Hepatocyte (in vitro differentiated cells): ENCODE data around the gene KPNA4. TPM values are rescaled to one million over a fixed set of nuclear protein-coding genes. Genes with fewer than 3 reads are reported as not detected.

ENCODE experiments used
- DNase-seq: peaks from one replicate; pipeline ENCODE4 v3.0.0-alpha.2; 2016; ENCODE audit warnings: low spot score
- H2AFZ ChIP-seq: fragments of 200-600 bp; sonication (generic); 2 replicates; pipeline ENCODE4 v1.6.0; 2016; ENCODE audit warnings: antibody characterized with exemption, mild to moderate bottlenecking
- H3K27ac ChIP-seq: fragments of 200-600 bp; sonication (generic); 2 replicates; pipeline ENCODE4 v1.5.1; 2016; ENCODE audit warnings: mild to moderate bottlenecking
- H3K27me3 ChIP-seq: fragments of 200-600 bp; sonication (generic); 2 replicates; pipeline ENCODE4 v1.6.1; 2016
- H3K36me3 ChIP-seq: fragments of 200-600 bp; sonication (generic); replicated peaks from 2 replicates; pipeline ENCODE4 v1.5.1; 2016; ENCODE audit warnings: low read depth; ENCODE audit not compliant: insufficient read depth
- H3K4me1 ChIP-seq: fragments of 200-600 bp; sonication (generic); 2 replicates; pipeline ENCODE4 v1.5.1; 2016; ENCODE audit warnings: mild to moderate bottlenecking, moderate library complexity; ENCODE audit not compliant: insufficient read depth
- H3K4me2 ChIP-seq: fragments of 200-600 bp; sonication (generic); 2 replicates; pipeline ENCODE4 v1.6.0; 2016
- H3K4me3 ChIP-seq: fragments of 200-600 bp; sonication (generic); 2 replicates; pipeline ENCODE4 v1.5.1; 2016; ENCODE audit warnings: mild to moderate bottlenecking
- H3K79me2 ChIP-seq: fragments of 200-600 bp; sonication (generic); 2 replicates; pipeline ENCODE4 v1.6.0; 2017; ENCODE audit warnings: mild to moderate bottlenecking
- H3K9me2 ChIP-seq: fragments of 200-600 bp; sonication (generic); replicated peaks from 2 replicates; pipeline ENCODE4 v1.6.0; 2017; ENCODE audit warnings: mild to moderate bottlenecking; ENCODE audit not compliant: insufficient read depth
- H3K9me3 ChIP-seq: fragments of 200-600 bp; sonication (generic); 2 replicates; pipeline ENCODE4 v1.5.1; 2016; ENCODE audit warnings: low read depth, mild to moderate bottlenecking
- H4K20me1 ChIP-seq: fragments of 200-600 bp; sonication (generic); 2 replicates; pipeline ENCODE4 v1.6.0; 2016; ENCODE audit warnings: mild to moderate bottlenecking; ENCODE audit not compliant: insufficient read depth, poor library complexity, severe bottlenecking
- EZH2 ChIP-seq: fragments of 200-600 bp; sonication (generic); IDR thresholded peaks from 2 replicates; pipeline ENCODE4 v1.6.1; 2016; ENCODE audit warnings: antibody characterized with exemption, mild to moderate bottlenecking, borderline replicate concordance
- EZH2phosphoT487 ChIP-seq: fragments of 200-600 bp; sonication (generic); IDR thresholded peaks from one replicate; pipeline ENCODE4 v1.6.1; 2018; ENCODE audit warnings: antibody characterized with exemption, mild to moderate bottlenecking, low read depth, moderate library complexity; ENCODE audit not compliant: unreplicated experiment, severe bottlenecking
- WGBS: methylation state at CpG from one replicate; pipeline ENCODE4 v1.1.6; 2016; ENCODE audit warnings: low lambda C conversion rate; ENCODE audit errors: missing lambda C conversion rate; 5-methylcytosine and 5-hydroxymethylcytosine counted together
- polyA plus RNA-seq: library from polyadenylated mRNA; unstranded; fragments of >200 nt; fragmentation: Nextera tagmentation; extraction: Ambion mirVana; gene quantifications from 2 replicates; pipeline ENCODE4 v1.2.1, GENCODE V29; 2016
- total RNA-seq: library from RNA; depleted of rRNA; stranded (reverse); fragments of >200 nt; gene quantifications from 2 replicates; pipeline ENCODE4 v1.2.3, GENCODE V29; 2014
- TF ChIP-seq, protein P1 (sequence below): fragments of 200-600 bp; sonication (generic); IDR thresholded peaks from 2 replicates; pipeline ENCODE4 v1.5.1; 2016; ENCODE audit warnings: antibody characterized with exemption, mild to moderate bottlenecking; ENCODE audit not compliant: poor library complexity

KPNA4 gene
- total and polyA plus RNA-seq, 2 experiments from 2014 or later = 13.0 to 26.6 TPM

DNA sequence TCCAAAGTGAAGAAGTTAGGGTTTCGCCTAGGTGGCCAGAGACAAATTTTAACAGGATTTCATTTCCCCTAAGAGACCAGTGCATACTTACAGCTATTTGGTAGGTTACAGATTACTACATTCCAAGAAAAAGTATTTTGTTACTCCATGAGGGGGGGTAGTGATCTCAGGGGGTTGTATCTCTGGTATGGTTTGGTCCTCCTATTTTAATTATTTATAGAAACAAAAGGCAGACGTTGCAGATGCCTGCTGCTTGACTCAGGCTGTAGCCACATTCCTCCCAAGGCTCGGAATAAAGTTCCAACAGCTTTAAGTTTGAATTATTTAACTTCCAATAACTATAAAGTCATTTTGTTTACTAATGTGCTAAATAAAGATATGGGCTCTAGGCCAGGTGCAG, 114.5 kb downstream of the KPNA4 start:
- peaks cover 4% of the 10 kb centered on the region for H3K4me1 ChIP-seq
- no peaks in the 10 kb centered on the region for H3K36me3 ChIP-seq
- no peak overlapping the region for H3K4me3 ChIP-seq
- no peak for DNase-seq
- WGBS = 75% methylated on average over 3 of the region's 3 CpGs
- no peaks in the 10 kb centered on the region for H3K9me3 ChIP-seq
- H2AFZ ChIP-seq = no peak overlapping the region
- no peaks in the 10 kb centered on the region for H4K20me1 ChIP-seq
- no peak for TF ChIP-seq EZH2phosphoT487
- TF ChIP-seq, protein P1, sequence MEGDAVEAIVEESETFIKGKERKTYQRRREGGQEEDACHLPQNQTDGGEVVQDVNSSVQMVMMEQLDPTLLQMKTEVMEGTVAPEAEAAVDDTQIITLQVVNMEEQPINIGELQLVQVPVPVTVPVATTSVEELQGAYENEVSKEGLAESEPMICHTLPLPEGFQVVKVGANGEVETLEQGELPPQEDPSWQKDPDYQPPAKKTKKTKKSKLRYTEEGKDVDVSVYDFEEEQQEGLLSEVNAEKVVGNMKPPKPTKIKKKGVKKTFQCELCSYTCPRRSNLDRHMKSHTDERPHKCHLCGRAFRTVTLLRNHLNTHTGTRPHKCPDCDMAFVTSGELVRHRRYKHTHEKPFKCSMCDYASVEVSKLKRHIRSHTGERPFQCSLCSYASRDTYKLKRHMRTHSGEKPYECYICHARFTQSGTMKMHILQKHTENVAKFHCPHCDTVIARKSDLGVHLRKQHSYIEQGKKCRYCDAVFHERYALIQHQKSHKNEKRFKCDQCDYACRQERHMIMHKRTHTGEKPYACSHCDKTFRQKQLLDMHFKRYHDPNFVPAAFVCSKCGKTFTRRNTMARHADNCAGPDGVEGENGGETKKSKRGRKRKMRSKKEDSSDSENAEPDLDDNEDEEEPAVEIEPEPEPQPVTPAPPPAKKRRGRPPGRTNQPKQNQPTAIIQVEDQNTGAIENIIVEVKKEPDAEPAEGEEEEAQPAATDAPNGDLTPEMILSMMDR = no peak
- TF ChIP-seq EZH2 = no peak
- H3K27ac ChIP-seq = peak overlapping the region; percentile 87
- peak overlapping the region; percentile 83 for H3K4me2 ChIP-seq
- H3K9me2 ChIP-seq = no peaks in the 10 kb centered on the region
- peaks cover 28% of the 10 kb centered on the region for H3K79me2 ChIP-seq
- H3K27me3 ChIP-seq = no peaks in the 10 kb centered on the region

DNA sequence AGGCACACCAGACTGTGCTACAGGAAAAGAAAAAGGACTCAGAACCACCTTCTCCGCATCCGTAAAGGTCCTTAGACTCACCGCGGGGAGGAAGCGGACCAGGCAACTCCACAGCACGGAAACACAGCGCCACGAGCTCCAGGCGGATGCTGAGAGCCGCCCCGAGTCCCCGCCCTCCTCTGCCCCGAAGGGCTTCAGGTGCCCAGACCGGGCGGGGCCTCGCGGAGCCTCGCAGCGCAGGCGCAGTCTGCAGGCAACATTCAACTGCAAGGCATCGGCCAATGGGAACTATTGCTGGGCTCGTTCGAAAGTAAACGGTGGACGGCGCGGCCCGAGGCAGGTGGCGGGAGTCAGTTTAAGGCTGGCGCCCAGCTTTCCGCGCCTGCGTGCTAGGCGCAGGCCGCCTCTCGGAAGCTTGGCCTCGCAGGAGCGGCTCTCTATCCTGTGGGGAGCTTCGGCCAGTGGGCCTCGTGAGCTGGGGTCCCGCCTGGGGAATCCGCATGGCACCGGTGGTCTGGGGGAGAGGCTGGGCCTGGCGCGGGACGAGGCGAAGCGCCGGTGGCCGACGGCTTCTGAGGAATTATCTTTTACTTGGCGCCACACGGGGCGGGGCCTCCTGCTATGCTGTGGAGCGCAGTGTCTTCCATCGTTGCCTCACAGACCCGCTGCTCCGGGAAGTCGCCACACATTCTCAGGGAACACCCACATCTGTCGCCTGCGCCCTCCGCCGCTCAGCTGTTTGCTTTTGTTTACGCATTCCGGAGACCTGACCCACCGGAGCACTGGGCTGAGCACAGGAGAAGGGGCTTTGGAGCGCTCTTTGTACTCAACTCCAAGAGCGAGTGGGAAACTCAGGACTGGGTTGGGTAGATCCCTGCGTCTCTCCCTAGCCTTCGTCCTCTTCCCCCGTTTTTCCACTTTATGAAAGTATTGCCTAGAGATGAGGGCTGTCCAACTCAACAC, 115.5 kb downstream of the KPNA4 start, which contains the start of gene TRIM59:
Gene TRIM59 (minus strand): TSS at position 151 of the 963 bp plus-strand sequence. CDS start 10,603 bp downstream, outside the sequence.
- DNase-seq = peak; percentile 98
- Histone ChIP-seq H3K9me2 (no peaks in the 10 kb centered on the region), H3K36me3 (no peaks in the 10 kb centered on the region), H3K79me2 (peaks cover 37% of the 10 kb centered on the region), H3K9me3 (no peaks in the 10 kb centered on the region), H3K4me3 (peak within 1 kb of the TSS; percentile 64), H3K4me1 (peaks cover 4% of the 10 kb centered on the region), H3K27me3 (no peaks in the 10 kb centered on the region), H4K20me1 (no peaks in the 10 kb centered on the region), H3K4me2 (peak within 1 kb of the TSS; percentile 83), H2AFZ (peak within 1 kb of the TSS; percentile 93), H3K27ac (peak within 1 kb of the TSS; percentile 87)
- 4% methylated on average over 71 of the region's 71 CpGs for WGBS
- TF ChIP-seq EZH2 (no peak), EZH2phosphoT487 (no peak)
- TF ChIP-seq, protein P1 = no peak

DNA sequence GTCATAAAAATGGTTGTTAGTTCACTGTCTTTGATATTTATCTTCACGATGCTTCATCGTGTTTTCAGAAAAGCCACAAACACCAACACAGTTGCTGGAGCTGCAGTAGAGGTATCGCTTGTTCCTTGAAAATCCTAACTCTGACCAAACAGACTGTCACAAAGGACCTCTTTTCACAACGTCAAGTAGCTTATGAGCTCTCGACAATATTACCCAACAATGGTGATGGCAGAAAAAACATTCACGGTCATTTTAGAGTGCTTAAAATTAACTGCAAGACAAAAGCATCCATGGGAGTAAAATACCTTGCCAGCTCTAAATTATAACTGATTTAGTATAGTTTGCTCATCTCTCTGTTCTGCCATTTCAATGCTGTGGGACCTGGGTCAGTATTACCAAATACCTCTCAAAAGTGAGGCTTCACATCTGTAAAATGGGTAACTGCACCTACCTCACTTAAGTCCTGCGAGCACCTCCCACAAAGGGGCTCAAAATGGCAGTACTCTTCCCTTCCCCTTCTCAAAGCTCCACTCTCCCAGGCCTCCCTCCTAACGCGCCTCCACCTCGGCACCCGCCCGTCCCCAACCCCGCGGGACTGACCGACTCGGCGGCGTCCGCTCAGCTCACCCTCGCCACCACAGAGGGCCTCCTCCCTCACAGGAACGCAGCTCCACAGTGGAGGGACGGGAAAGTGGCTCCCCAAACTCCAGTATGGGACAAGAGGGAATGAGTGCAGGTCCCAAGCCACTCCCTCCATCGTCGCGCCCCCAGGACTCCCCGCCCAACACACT, 116.3 kb downstream of the KPNA4 start:
- no peaks in the 10 kb centered on the region for H3K36me3 ChIP-seq
- H3K9me2 ChIP-seq = no peaks in the 10 kb centered on the region
- H3K4me3 ChIP-seq = peak overlapping the region; percentile 64
- H3K27ac ChIP-seq = peak overlapping the region; percentile 82
- DNase-seq = no peak
- no peaks in the 10 kb centered on the region for H4K20me1 ChIP-seq
- H3K4me1 ChIP-seq = peaks cover 4% of the 10 kb centered on the region
- TF ChIP-seq, protein P1 = peak; percentile 15
- TF ChIP-seq EZH2phosphoT487 = no peak
- WGBS = 1% methylated on average over 26 of the region's 26 CpGs
- peak overlapping the region; percentile 83 for H3K4me2 ChIP-seq
- peaks cover 45% of the 10 kb centered on the region for H3K79me2 ChIP-seq
- no peaks in the 10 kb centered on the region for H3K27me3 ChIP-seq
- H2AFZ ChIP-seq = peak overlapping the region; percentile 70
- H3K9me3 ChIP-seq = no peaks in the 10 kb centered on the region
